B cell (primary cell): Measurements from ENCODE around the gene CRIM1. TPM values are rescaled to one million over a fixed set of nuclear protein-coding genes. Genes with fewer than 3 reads are reported as not detected.
"Not testable (repeated sequence)": the region's sequence is repeated elsewhere in the genome, so short reads cannot be mapped to it uniquely, and the experiment has no call there.

Source experiments
- ATAC-seq: fragments of 200-7000 bp; cut with Tn5 transposase; one replicate; pipeline ENCODE4 v1.10.0; 2021; ENCODE audit warnings: low read depth, mild to moderate bottlenecking, moderate number of reproducible peaks, moderate library complexity
- CTCF ChIA-PET: fragments of 350-600 bp; sonication (Branson Sonifier 250); formaldehyde crosslinking; loops from one replicate; lab custom pipeline; 2021; ENCODE audit warnings: antibody characterized with exemption, inconsistent platforms; lab: Charles Lee
- POLR2A ChIA-PET: fragments of 350-600 bp; sonication (Branson Sonifier 250); formaldehyde crosslinking; loops from one replicate; lab custom pipeline; 2021; ENCODE audit warnings: antibody characterized with exemption; lab: Charles Lee
- DNase-seq: peaks from one replicate; pipeline ENCODE4 v3.0.0; 2013
- H2AFZ ChIP-seq: 2 replicates; pipeline ENCODE4 v1.6.1; 2012; ENCODE audit warnings: mild to moderate bottlenecking, low read depth, low read length; ENCODE audit not compliant: insufficient read depth, poor library complexity, severe bottlenecking
- H3K27ac ChIP-seq, 2 donors: 1 replicate in 1 of 2; 2 replicates in 1 of 2; pipeline ENCODE4 v1.5.1; 2012 to 2013; ENCODE audit warnings: low read length in 2 of 2, mild to moderate bottlenecking in 2 of 2, moderate library complexity in 1 of 2
- H3K27me3 ChIP-seq, 4 experiments: fragments of 200-600 bp in 1 of 4; sonication (generic) in 1 of 4; replicated peaks in 1 of 4; 1 replicate in 2 of 4; 2 replicates in 2 of 4; pipeline versions ENCODE4 v1.6.1 to v1.7.0; 2013 to 2016; ENCODE audit warnings: low read length in 3 of 4, mild to moderate bottlenecking in 2 of 4, mixed read lengths in 1 of 4, moderate library complexity in 1 of 4; ENCODE audit not compliant: insufficient read depth in 4 of 4, control insufficient read depth in 3 of 4; ENCODE audit errors: control extremely low read depth in 1 of 4
- H3K36me3 ChIP-seq, 2 experiments: replicated peaks in 1 of 2; 1 replicate in 1 of 2; 2 replicates in 1 of 2; pipeline versions ENCODE4 v1.6.1 to v1.7.1; 2013; ENCODE audit warnings: low read length in 1 of 2; ENCODE audit not compliant: insufficient read depth in 2 of 2, control insufficient read depth in 1 of 2; ENCODE audit errors: control extremely low read depth in 1 of 2, extremely low read depth in 1 of 2
- H3K4me1 ChIP-seq, 2 donors: fragments of 200-600 bp in 1 of 2; sonication (generic) in 1 of 2; 1 replicate in 1 of 2; 2 replicates in 1 of 2; pipeline versions ENCODE4 v1.5.1 to v1.6.1; 2013 to 2017; ENCODE audit warnings: low read length in 2 of 2; ENCODE audit not compliant: control insufficient read depth in 2 of 2, insufficient read depth in 2 of 2
- H3K4me2 ChIP-seq: replicated peaks from 2 replicates; pipeline ENCODE3; 2012; ENCODE audit warnings: mild to moderate bottlenecking, low read depth, low read length; ENCODE audit not compliant: poor library complexity, severe bottlenecking
- H3K4me3 ChIP-seq, 5 experiments: fragments of 200-600 bp in 1 of 5; sonication (generic) in 1 of 5; 1 replicate in 3 of 5; 2 replicates in 2 of 5; pipeline versions ENCODE4 v1.5.1 to v1.7.0; 2011 to 2016; ENCODE audit warnings: low read length in 4 of 5, mild to moderate bottlenecking in 4 of 5, low read depth in 2 of 5, control low read depth in 1 of 5, moderate library complexity in 1 of 5; ENCODE audit not compliant: insufficient read depth in 1 of 5; ENCODE audit errors: control extremely low read depth in 1 of 5, extremely low read depth in 1 of 5
- H3K79me2 ChIP-seq: fragments of 200-600 bp; sonication (generic); one replicate; pipeline ENCODE4 v1.6.0; 2016; ENCODE audit warnings: low read length; ENCODE audit not compliant: control insufficient read depth, insufficient read depth
- H3K9ac ChIP-seq: fragments of 200-600 bp; sonication (generic); 2 replicates; pipeline ENCODE4 v1.6.1; 2017; ENCODE audit warnings: mild to moderate bottlenecking, low read length, moderate library complexity
- H3K9me3 ChIP-seq, 3 donors: one replicate each; pipeline versions ENCODE4 v1.6.1 to v1.7.1; 2013; ENCODE audit warnings: low read length in 2 of 3; ENCODE audit not compliant: control insufficient read depth in 2 of 3, insufficient read depth in 1 of 3; ENCODE audit errors: control extremely low read depth in 1 of 3
- H4K20me1 ChIP-seq: 2 replicates; pipeline ENCODE4 v1.6.0; 2012; ENCODE audit warnings: mild to moderate bottlenecking, low read length; ENCODE audit not compliant: insufficient read depth, control insufficient read depth, poor library complexity, severe bottlenecking
- H3K27ac Mint-ChIP-seq: one replicate; pipeline ENCODE4 v1.8.0; 2021; ENCODE audit warnings: mixed read lengths
- H3K27me3 Mint-ChIP-seq: one replicate; pipeline ENCODE4 v1.8.0; 2021; ENCODE audit warnings: mixed read lengths
- H3K4me1 Mint-ChIP-seq: one replicate; pipeline ENCODE4 v1.8.0; 2021; ENCODE audit warnings: mixed read lengths
- H3K4me3 Mint-ChIP-seq: one replicate; pipeline ENCODE4 v1.8.0; 2021; ENCODE audit warnings: mixed read lengths
- H3K9me3 Mint-ChIP-seq: one replicate; pipeline ENCODE4 v1.8.0; 2022; ENCODE audit warnings: mixed read lengths; ENCODE audit not compliant: insufficient read depth
- CTCF ChIP-seq: fragments of 200-600 bp; IDR thresholded peaks from one replicate; pipeline ENCODE4 v1.8.0; 2022; ENCODE audit warnings: antibody characterized with exemption, mild to moderate bottlenecking
- EZH2 ChIP-seq: IDR thresholded peaks from 2 replicates; pipeline ENCODE4 v1.6.1; 2012; ENCODE audit warnings: borderline replicate concordance, low read depth, mild to moderate bottlenecking, moderate library complexity, low read length; ENCODE audit not compliant: insufficient read depth, poor library complexity, severe bottlenecking
- WGBS: methylation state at CpG from one replicate; pipeline ENCODE4 v1.1.5; 2013; ENCODE audit warnings: missing lambda C conversion rate; ENCODE audit not compliant: insufficient coverage; 5-methylcytosine and 5-hydroxymethylcytosine counted together
- intact Hi-C: fragments of 100-400 bp; cut with micrococcal nuclease; formaldehyde crosslinking; loops from one replicate; pipeline ENCODE4 v1.10.0; 2022
- polyA plus RNA-seq: library from polyadenylated mRNA; depleted of rRNA; stranded (reverse); fragments of >200 nt; gene quantifications from 2 replicates; pipeline ENCODE4 v1.2.3, GENCODE V29; 2012
- total RNA-seq, 2 donors: library from RNA; stranded (reverse); fragments of 120-200 nt in 1 of 2; gene quantifications; 1 replicate in 1 of 2; 2 replicates in 1 of 2; pipeline versions ENCODE4 v1.2.3 to v1.2.4, GENCODE V29; 2013 to 2022

The CRIM1 gene
- total and polyA plus RNA-seq, 2 donors (not counting 1 experiment from before 2014, with no cell fraction given) = 1.3 to 5.0 TPM

DNA sequence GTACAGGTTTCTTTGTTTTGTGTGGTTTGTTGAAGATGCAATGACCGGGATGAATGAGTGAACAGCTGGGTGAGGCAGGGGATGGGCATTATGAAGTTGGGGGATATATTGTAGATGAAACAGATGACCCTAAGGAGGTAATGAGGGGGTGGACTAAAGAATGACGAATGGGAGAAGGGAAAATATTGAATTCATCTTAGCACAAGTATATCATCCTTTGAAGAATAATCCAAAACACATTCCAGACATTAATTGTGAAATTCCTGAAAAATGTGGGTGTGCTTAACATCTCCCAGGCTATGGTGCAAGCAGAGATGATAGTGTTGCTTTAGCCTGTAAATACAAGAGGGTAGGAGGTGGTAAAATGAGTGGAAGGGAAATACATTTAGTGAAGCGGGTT lies 5.8 kb downstream of the CRIM1 start:
- H3K4me1 ChIP-seq = peaks cover 16 to 21% of the 10 kb centered on the region in 2 donors
- no peak overlapping the region for H3K4me3 ChIP-seq
- POLR2A ChIA-PET = no interaction called here
- H3K27me3 Mint-ChIP-seq = peaks cover 54% of the 10 kb centered on the region
- H3K4me2 ChIP-seq = no peak overlapping the region
- no peaks in the 10 kb centered on the region for H3K9me3 Mint-ChIP-seq
- intact Hi-C loops = no loop called here
- peaks cover 16% of the 10 kb centered on the region for H3K4me1 Mint-ChIP-seq
- H3K27ac ChIP-seq = no peak overlapping the region
- H3K27ac Mint-ChIP-seq = no peak overlapping the region
- ATAC-seq (no peak), DNase-seq (no peak)
- H4K20me1 ChIP-seq = no peaks in the 10 kb centered on the region
- H3K36me3 ChIP-seq = no peaks in the 10 kb centered on the region
- no peak overlapping the region for H2AFZ ChIP-seq
- H3K27me3 ChIP-seq = peaks cover 0 to 19% (median 5%) of the 10 kb centered on the region in 4 experiments
- TF ChIP-seq CTCF (no peak), EZH2 (no peak)
- H3K79me2 ChIP-seq = peaks cover 49% of the 10 kb centered on the region
- no peak overlapping the region for H3K4me3 Mint-ChIP-seq
- WGBS = 100% methylated on average over 1 of the region's 3 CpGs
- H3K9ac ChIP-seq = no peak overlapping the region
- peaks cover 0 to 4% (median 0%) of the 10 kb centered on the region in 3 donors for H3K9me3 ChIP-seq
- CTCF ChIA-PET = no interaction called here

DNA sequence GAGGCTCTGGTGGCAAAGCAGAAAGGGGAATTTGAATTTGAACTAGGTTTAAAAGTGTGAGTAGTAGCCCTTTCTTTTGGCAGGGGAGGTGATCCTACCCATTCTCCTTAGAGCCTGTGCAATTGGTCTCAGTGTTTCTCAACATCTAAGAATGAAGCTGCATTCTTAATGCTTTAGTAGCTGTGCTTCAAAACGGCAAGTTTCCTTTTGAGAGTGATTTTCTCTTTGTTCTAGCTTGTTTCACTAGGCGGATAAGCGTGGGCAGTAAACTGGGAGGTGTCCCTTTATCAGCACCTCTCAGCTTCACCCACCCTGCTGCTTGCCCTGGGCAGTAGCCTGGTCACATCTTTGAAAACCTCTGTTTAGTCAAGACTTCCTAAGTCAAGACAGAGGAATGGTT lies 6.7 kb downstream of the CRIM1 start:
- DNase-seq = no peak
- H3K4me1 ChIP-seq = peaks cover 13% of the 10 kb centered on the region in 2 donors
- H3K9ac ChIP-seq = no peak overlapping the region
- intact Hi-C loops = no loop called here
- WGBS = 100% methylated on average over 1 of the region's 3 CpGs
- H2AFZ ChIP-seq = no peak overlapping the region
- no peaks in the 10 kb centered on the region for H3K36me3 ChIP-seq
- Mint-ChIP-seq H3K4me1 (peaks cover 12% of the 10 kb centered on the region), H3K4me3 (no peak overlapping the region), H3K27ac (no peak overlapping the region), H3K27me3 (peaks cover 50% of the 10 kb centered on the region), H3K9me3 (no peaks in the 10 kb centered on the region)
- H3K9me3 ChIP-seq = peaks cover 0 to 4% (median 0%) of the 10 kb centered on the region in 3 donors
- CTCF ChIA-PET = no interaction called here
- no peak for TF ChIP-seq CTCF
- no peak for TF ChIP-seq EZH2
- no peak overlapping the region for H3K27ac ChIP-seq
- no peaks in the 10 kb centered on the region for H4K20me1 ChIP-seq
- H3K4me3 ChIP-seq = no peak overlapping the region
- no peak overlapping the region for H3K4me2 ChIP-seq
- peaks cover 49% of the 10 kb centered on the region for H3K79me2 ChIP-seq
- H3K27me3 ChIP-seq = peaks cover 0 to 12% (median 3%) of the 10 kb centered on the region in 4 experiments
- no peak for ATAC-seq
- POLR2A ChIA-PET = no interaction called here

DNA sequence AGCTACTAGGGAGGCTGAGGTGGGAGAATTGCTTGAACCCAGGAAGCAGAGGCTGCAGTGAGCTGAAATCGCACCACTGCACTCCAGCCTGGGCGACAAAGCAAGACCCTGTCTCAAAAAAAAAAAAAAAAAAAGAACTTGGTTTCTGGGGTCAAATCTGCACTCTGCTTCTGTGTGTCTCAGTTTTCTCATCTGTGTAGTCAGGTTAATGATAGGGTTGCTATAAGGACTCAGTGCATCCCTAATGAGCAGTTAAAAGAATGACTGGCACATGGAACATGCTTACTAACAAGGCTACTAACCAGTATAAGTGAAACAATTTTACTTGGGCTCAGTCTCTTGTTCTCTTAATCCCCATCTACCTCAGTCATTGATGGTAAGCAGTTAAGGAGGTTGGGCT lies 7.5 kb downstream of the CRIM1 start:
- ATAC-seq, H3K4me2 ChIP-seq: not testable (repeated sequence)

More for the DNA sequence above, 7.5 kb downstream of the CRIM1 start:
- H2AFZ ChIP-seq, H3K36me3 ChIP-seq, H3K4me1 ChIP-seq, intact Hi-C loops, H3K27ac ChIP-seq, POLR2A ChIA-PET, H3K4me3 Mint-ChIP-seq, H3K27me3 ChIP-seq, H4K20me1 ChIP-seq, H3K4me1 Mint-ChIP-seq, H3K4me3 ChIP-seq, CTCF ChIA-PET, H3K9me3 ChIP-seq, H3K9me3 Mint-ChIP-seq, H3K9ac ChIP-seq, DNase-seq, H3K27ac Mint-ChIP-seq: not testable (repeated sequence)
- peaks cover 42% of the 10 kb centered on the region for H3K27me3 Mint-ChIP-seq
- 100% methylated on average over 2 of the region's 2 CpGs for WGBS
- H3K79me2 ChIP-seq = peaks cover 49% of the 10 kb centered on the region
